D721Med (cell line): ENCODE measurements around the gene APLP1.
"Not testable (repeated sequence)": the region's sequence is repeated elsewhere in the genome, so short reads cannot be mapped to it uniquely, and the experiment has no call there.

Experiments
- DNase-seq: peaks from one replicate; pipeline ENCODE4 v3.0.0; 2011; ENCODE audit warnings: low spot score; ENCODE audit not compliant: insufficient read length
- FAIRE-seq: peaks from 2 replicates; lab custom pipeline; 2011; peaks lifted over from hg19 to GRCh38; lab: Jason Lieb, UNC
- CTCF ChIP-seq: IDR thresholded peaks from 2 replicates; pipeline ENCODE4 v1.5.1; 2012; ENCODE audit warnings: mild to moderate bottlenecking, control low read depth; ENCODE audit not compliant: insufficient read depth; ENCODE audit errors: missing control alignments

The APLP1 gene

GRCh38 chr19:35862528-35862927, 5.8 kb upstream of the APLP1 start:
- DNase-seq: no peak
- TF ChIP-seq CTCF: no peak
- no peak for FAIRE-seq

- DNase-seq (no peak), FAIRE-seq (no peak)
- TF ChIP-seq CTCF: no peak
These were observed 5.4 kb upstream of the APLP1 start for GRCh38 chr19:35863018-35863417.

GRCh38 chr19:35868823-35869326, 501 bp downstream of the APLP1 start:
- no peak for FAIRE-seq
- no peak for TF ChIP-seq CTCF
- no peak for DNase-seq

GRCh38 chr19:35869327-35870123, 1.2 kb downstream of the APLP1 start:
- DNase-seq (no peak), FAIRE-seq (no peak)

GRCh38 chr19:35870124-35870736, 1.9 kb downstream of the APLP1 start:
- FAIRE-seq, DNase-seq: not testable (repeated sequence)

More at GRCh38 chr19:35869327-35870123, 1.2 kb downstream of the APLP1 start:
- TF ChIP-seq CTCF: no peak

GRCh38 chr19:35870798-35871197, 2.4 kb downstream of the APLP1 start:
- TF ChIP-seq CTCF: no peak
- no peak for DNase-seq
- FAIRE-seq: no peak

GRCh38 chr19:35871611-35872010, 3.2 kb downstream of the APLP1 start:
- DNase-seq: no peak
- no peak for FAIRE-seq
- TF ChIP-seq CTCF: no peak
